ENCODE measurements around the gene SPOCK3.

The SPOCK3 gene

GRCh38 chr4:167216783-167217182 lies 17.5 kb downstream of the SPOCK3 start:
- Mint-ChIP-seq H3K27me3 (no peaks in the 10 kb centered on the region), H3K9me3 (no peaks in the 10 kb centered on the region), H3K4me3 (no peak overlapping the region), H3K4me1 (no peaks in the 10 kb centered on the region), H3K36me3 (no peaks in the 10 kb centered on the region), H3K27ac (no peak overlapping the region)
- no peak for ATAC-seq (ENCODE audit: low read depth)
- no peak for DNase-seq (ENCODE audit: low spot score in 2 of 2)

GRCh38 chr4:167210166-167210565 lies 24.1 kb downstream of the SPOCK3 start:
- H3K36me3 Mint-ChIP-seq = no peaks in the 10 kb centered on the region
- ATAC-seq (ENCODE audit: low read depth) (no peak), DNase-seq (ENCODE audit: low spot score in 2 of 2) (no peak)
- no peaks in the 10 kb centered on the region for H3K27me3 Mint-ChIP-seq
- no peaks in the 10 kb centered on the region for H3K4me1 Mint-ChIP-seq
- H3K27ac Mint-ChIP-seq = no peak overlapping the region
- no peak overlapping the region for H3K4me3 Mint-ChIP-seq
- H3K9me3 Mint-ChIP-seq = peaks cover 3% of the 10 kb centered on the region

- H3K4me3 Mint-ChIP-seq = no peak overlapping the region
- DNase-seq (ENCODE audit: low spot score in 2 of 2) (no peak), ATAC-seq (ENCODE audit: low read depth) (no peak)
- no peaks in the 10 kb centered on the region for H3K36me3 Mint-ChIP-seq
- no peaks in the 10 kb centered on the region for H3K4me1 Mint-ChIP-seq
- H3K9me3 Mint-ChIP-seq = peaks cover 6% of the 10 kb centered on the region
- H3K27ac Mint-ChIP-seq = no peak overlapping the region
- H3K27me3 Mint-ChIP-seq = no peaks in the 10 kb centered on the region
Measured at GRCh38 chr4:167196344-167197012, 37.8 kb downstream of the SPOCK3 start.

- no peak overlapping the region for H3K27ac Mint-ChIP-seq
- H3K27me3 Mint-ChIP-seq = no peaks in the 10 kb centered on the region
- no peak overlapping the region for H3K4me3 Mint-ChIP-seq
- peaks cover 10% of the 10 kb centered on the region for H3K9me3 Mint-ChIP-seq
- H3K4me1 Mint-ChIP-seq = no peaks in the 10 kb centered on the region
- no peak for DNase-seq (ENCODE audit: low spot score in 2 of 2)
- no peaks in the 10 kb centered on the region for H3K36me3 Mint-ChIP-seq
- ATAC-seq (ENCODE audit: low read depth) = no peak
Measured at GRCh38 chr4:167190379-167190778, 43.9 kb downstream of the SPOCK3 start.

GRCh38 chr4:167185465-167185864 lies 48.8 kb downstream of the SPOCK3 start:
- ATAC-seq (ENCODE audit: low read depth) (no peak), DNase-seq (ENCODE audit: low spot score in 2 of 2) (no peak)
- H3K9me3 Mint-ChIP-seq = peaks cover 4% of the 10 kb centered on the region
- H3K27ac Mint-ChIP-seq = no peak overlapping the region
- no peak overlapping the region for H3K4me3 Mint-ChIP-seq
- no peaks in the 10 kb centered on the region for H3K27me3 Mint-ChIP-seq
- no peaks in the 10 kb centered on the region for H3K4me1 Mint-ChIP-seq
- H3K36me3 Mint-ChIP-seq = no peaks in the 10 kb centered on the region

DNA sequence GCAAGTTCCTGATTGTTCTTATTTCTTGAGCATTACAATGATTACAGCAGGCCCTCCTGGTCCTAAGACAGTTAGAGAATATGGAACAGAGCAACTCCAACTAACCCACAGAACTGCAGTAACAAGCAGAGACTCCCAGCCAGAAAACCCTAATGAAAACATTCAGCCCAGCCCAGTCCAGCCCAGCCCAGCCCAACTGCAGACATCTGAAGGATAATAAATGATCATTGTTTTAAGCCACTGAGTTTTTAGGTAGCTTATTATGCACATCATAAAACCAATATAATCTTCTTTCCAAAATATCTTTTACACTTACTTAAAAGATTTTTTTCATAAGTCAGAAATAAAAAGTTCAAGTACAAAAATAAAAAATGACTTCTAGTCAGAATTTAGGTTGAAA lies 51.3 kb downstream of the SPOCK3 start:
- no peak overlapping the region for H3K4me3 Mint-ChIP-seq
- no peak for DNase-seq (ENCODE audit: low spot score in 2 of 2)
- no peak overlapping the region for H3K27ac Mint-ChIP-seq
- ATAC-seq (ENCODE audit: low read depth) = no peak
- H3K4me1 Mint-ChIP-seq = no peaks in the 10 kb centered on the region
- peaks cover 5% of the 10 kb centered on the region for H3K9me3 Mint-ChIP-seq
- H3K27me3 Mint-ChIP-seq = no peaks in the 10 kb centered on the region
- no peaks in the 10 kb centered on the region for H3K36me3 Mint-ChIP-seq

DNA sequence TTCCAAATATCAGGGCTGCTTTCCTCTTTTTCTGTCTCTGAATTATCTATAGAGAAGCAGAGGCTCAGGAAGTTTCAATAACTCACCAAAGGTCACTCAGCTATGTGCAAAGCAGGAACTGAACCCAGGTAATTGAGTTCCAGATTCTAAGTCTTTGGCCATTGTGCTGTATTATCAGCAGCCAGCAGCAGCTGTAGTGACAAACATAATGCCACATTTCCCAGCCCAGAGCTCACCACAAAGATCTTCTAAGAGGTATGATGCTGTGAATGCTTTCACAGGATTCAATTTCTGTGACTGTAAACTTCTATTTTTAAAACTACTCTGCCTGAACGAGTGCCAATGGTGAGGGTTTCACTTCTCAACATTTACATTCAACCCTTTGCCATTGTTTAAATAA lies 56.4 kb downstream of the SPOCK3 start:
- H3K9me3 Mint-ChIP-seq = peaks cover 3% of the 10 kb centered on the region
- ATAC-seq (ENCODE audit: low read depth) = no peak
- H3K4me1 Mint-ChIP-seq = no peaks in the 10 kb centered on the region
- no peaks in the 10 kb centered on the region for H3K27me3 Mint-ChIP-seq
- no peaks in the 10 kb centered on the region for H3K36me3 Mint-ChIP-seq
- H3K27ac Mint-ChIP-seq = no peak overlapping the region
- no peak overlapping the region for H3K4me3 Mint-ChIP-seq
- DNase-seq (ENCODE audit: low spot score in 2 of 2) = no peak

DNA sequence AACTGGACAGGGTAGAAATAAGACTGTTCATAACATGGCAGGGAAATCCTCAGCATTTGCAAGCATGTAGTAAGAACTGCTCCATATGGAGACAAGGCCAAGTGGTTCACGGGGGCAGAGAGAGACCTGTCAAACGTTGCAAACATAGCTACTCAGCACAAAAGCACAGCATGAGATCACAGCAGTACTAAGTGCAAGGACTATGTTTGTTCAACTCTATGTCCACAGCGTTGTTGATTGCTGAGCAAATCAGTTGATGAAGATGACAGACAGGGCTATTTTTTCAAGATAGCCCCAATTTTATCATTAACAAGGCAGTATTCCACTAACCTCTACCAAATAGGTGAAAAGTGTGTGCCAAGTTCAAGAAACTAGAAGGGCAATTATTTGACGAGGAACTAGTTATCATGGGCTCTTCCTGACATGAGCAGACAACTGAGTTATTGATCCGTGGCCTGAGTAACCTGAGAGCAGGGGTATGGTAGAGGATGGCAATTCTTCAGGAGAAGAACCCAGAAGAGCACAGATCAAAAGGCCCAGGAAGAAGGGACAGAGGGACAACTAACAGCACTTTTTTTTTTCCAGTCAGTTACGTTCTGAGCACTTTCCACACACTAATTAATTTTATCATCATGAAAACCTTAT lies 57.4 kb downstream of the SPOCK3 start:
- Mint-ChIP-seq H3K9me3 (peaks cover 3% of the 10 kb centered on the region), H3K36me3 (no peaks in the 10 kb centered on the region), H3K4me1 (no peaks in the 10 kb centered on the region), H3K27ac (no peak overlapping the region), H3K4me3 (no peak overlapping the region), H3K27me3 (no peaks in the 10 kb centered on the region)
- ATAC-seq (ENCODE audit: low read depth) (no peak), DNase-seq (ENCODE audit: low spot score in 2 of 2) (no peak)

GRCh38 chr4:167171928-167172327 lies 62.4 kb downstream of the SPOCK3 start:
- H3K4me1 Mint-ChIP-seq = no peaks in the 10 kb centered on the region
- H3K36me3 Mint-ChIP-seq = no peaks in the 10 kb centered on the region
- H3K27ac Mint-ChIP-seq = no peak overlapping the region
- no peak for DNase-seq (ENCODE audit: low spot score in 2 of 2)
- ATAC-seq (ENCODE audit: low read depth) = no peak
- no peaks in the 10 kb centered on the region for H3K27me3 Mint-ChIP-seq
- H3K9me3 Mint-ChIP-seq = peaks cover 4% of the 10 kb centered on the region
- no peak overlapping the region for H3K4me3 Mint-ChIP-seq

GRCh38 chr4:167168611-167169010 lies 65.7 kb downstream of the SPOCK3 start:
- H3K4me3 Mint-ChIP-seq = no peak overlapping the region
- DNase-seq (ENCODE audit: low spot score in 2 of 2) = no peak
- H3K27ac Mint-ChIP-seq = no peak overlapping the region
- H3K4me1 Mint-ChIP-seq = no peaks in the 10 kb centered on the region
- peaks cover 4% of the 10 kb centered on the region for H3K9me3 Mint-ChIP-seq
- H3K36me3 Mint-ChIP-seq = no peaks in the 10 kb centered on the region
- no peak for ATAC-seq (ENCODE audit: low read depth)
- H3K27me3 Mint-ChIP-seq = no peaks in the 10 kb centered on the region

DNA sequence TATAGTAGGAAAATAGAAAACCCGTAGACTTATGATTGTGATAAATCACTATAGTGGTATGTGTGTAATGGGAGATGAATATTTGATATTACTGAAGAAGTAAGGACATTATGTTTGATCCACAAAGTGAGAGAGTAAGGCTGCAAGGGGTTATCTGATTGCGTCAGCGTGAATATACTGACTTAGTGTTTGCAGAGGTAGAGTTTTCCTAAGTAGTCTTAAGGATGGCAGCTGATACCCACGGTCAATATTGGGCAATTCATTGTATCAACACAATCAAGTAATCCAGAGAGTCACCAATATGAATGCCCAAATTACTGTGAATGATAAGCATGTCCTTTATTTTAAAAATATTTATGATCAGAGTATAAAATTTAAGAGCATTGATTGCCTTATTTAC lies 83.7 kb downstream of the SPOCK3 start:
- DNase-seq (ENCODE audit: low spot score in 2 of 2) (no peak), ATAC-seq (ENCODE audit: low read depth) (no peak)
- Mint-ChIP-seq H3K36me3 (no peaks in the 10 kb centered on the region), H3K4me1 (no peaks in the 10 kb centered on the region), H3K27ac (no peak overlapping the region), H3K27me3 (no peaks in the 10 kb centered on the region), H3K9me3 (peaks cover 6% of the 10 kb centered on the region), H3K4me3 (no peak overlapping the region)

DNA sequence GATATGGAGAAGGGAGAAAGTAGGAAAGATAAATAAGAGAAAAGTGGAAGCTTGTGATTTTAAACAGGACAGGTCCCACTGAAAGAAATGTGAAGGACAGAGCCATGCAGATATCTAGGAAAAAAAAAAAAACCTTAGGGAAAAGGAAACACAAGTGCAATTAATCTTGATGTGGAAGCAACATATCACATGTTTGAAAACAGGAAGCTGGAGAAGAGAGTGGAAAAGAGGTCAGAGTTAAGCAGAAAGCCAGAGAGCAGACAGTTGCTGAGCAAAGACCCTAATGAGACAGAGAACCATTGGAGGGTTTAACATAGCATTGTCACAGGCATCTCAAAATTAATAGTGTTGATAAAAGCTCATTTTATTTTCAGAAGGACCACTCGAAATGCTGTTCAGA lies 89.7 kb downstream of the SPOCK3 start:
- peaks cover 8% of the 10 kb centered on the region for H3K9me3 Mint-ChIP-seq
- no peaks in the 10 kb centered on the region for H3K36me3 Mint-ChIP-seq
- ATAC-seq (ENCODE audit: low read depth) = no peak
- no peak overlapping the region for H3K4me3 Mint-ChIP-seq
- H3K4me1 Mint-ChIP-seq = no peaks in the 10 kb centered on the region
- H3K27ac Mint-ChIP-seq = no peak overlapping the region
- DNase-seq (ENCODE audit: low spot score in 2 of 2) = no peak
- H3K27me3 Mint-ChIP-seq = no peaks in the 10 kb centered on the region

GRCh38 chr4:167143018-167143417 lies 91.3 kb downstream of the SPOCK3 start:
- Mint-ChIP-seq H3K4me1 (no peaks in the 10 kb centered on the region), H3K36me3 (no peaks in the 10 kb centered on the region), H3K27ac (no peak overlapping the region), H3K27me3 (no peaks in the 10 kb centered on the region), H3K9me3 (peaks cover 8% of the 10 kb centered on the region), H3K4me3 (no peak overlapping the region)
- no peak for ATAC-seq (ENCODE audit: low read depth)
- no peak for DNase-seq (ENCODE audit: low spot score in 2 of 2)

DNA sequence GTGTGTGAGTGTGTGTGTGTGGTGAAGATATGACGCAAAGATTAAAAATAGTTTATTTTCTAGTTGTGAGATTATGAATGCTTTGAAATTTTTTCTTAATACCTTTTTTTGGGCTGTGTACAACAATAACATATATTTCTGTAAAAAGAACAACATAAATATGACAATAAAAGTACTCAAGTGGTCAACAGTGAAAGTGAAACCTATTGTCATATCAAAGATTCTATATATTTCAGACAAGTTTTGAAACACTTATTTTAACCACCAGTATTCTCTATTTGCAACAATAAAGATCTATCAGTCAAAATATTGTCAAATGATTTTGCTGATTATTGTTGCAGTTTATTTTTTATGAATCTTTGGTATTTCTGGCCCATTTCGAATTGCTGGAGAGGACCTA lies 98.0 kb downstream of the SPOCK3 start:
- Mint-ChIP-seq H3K27me3 (no peaks in the 10 kb centered on the region), H3K27ac (no peak overlapping the region), H3K36me3 (no peaks in the 10 kb centered on the region), H3K4me3 (no peak overlapping the region), H3K9me3 (peaks cover 3% of the 10 kb centered on the region), H3K4me1 (no peaks in the 10 kb centered on the region)
- no peak for ATAC-seq (ENCODE audit: low read depth)
- DNase-seq (ENCODE audit: low spot score in 2 of 2) = no peak

- no peak for ATAC-seq (ENCODE audit: low read depth)
- no peak for DNase-seq (ENCODE audit: low spot score in 2 of 2)
- Mint-ChIP-seq H3K27ac (no peak overlapping the region), H3K4me3 (no peak overlapping the region), H3K4me1 (no peaks in the 10 kb centered on the region), H3K9me3 (peaks cover 3% of the 10 kb centered on the region), H3K36me3 (no peaks in the 10 kb centered on the region), H3K27me3 (no peaks in the 10 kb centered on the region)
Measured at GRCh38 chr4:167129146-167129545, 105.1 kb downstream of the SPOCK3 start.

Measured in memory B cell (primary cell).